Measurements from ENCODE around the gene MTUS2.
"Not testable (repeated sequence)": the region's sequence is repeated elsewhere in the genome, so short reads cannot be mapped to it uniquely, and the experiment has no call there.

MTUS2 gene

GRCh38 chr13:28984825-28985224 is 164.7 kb downstream of the MTUS2 start:
- H3K27me3 ChIP-seq, result no peaks in the 10 kb centered on the region
- H3K4me1 ChIP-seq (ENCODE audit: control insufficient read depth in 1 of 2, insufficient read depth in 1 of 2, low read depth in 1 of 2, low read length in 1 of 2), result no peaks in the 10 kb centered on the region
- H3K27ac ChIP-seq, result no peak overlapping the region
- no peak for TF ChIP-seq CTCF (IDR thresholded peaks at IDR 0.05)
- H3K36me3 ChIP-seq, result no peaks in the 10 kb centered on the region
- no peak overlapping the region for H3K4me3 ChIP-seq (ENCODE audit: low read depth in 1 of 2, low read length in 1 of 2)
- H3K9me3 ChIP-seq, result no peaks in the 10 kb centered on the region

- H3K9me3 ChIP-seq, H3K36me3 ChIP-seq, H3K27me3 ChIP-seq: not testable (repeated sequence)
Observed at GRCh38 chr13:28990378-28990777, 170.2 kb downstream of the MTUS2 start.

GRCh38 chr13:28991764-28992163 is 171.6 kb downstream of the MTUS2 start:
- H3K36me3 ChIP-seq, result no peaks in the 10 kb centered on the region
- H3K9me3 ChIP-seq, result no peaks in the 10 kb centered on the region
- H3K4me3 ChIP-seq (ENCODE audit: low read depth in 1 of 2, low read length in 1 of 2), result no peak overlapping the region
- no peak for TF ChIP-seq CTCF (IDR thresholded peaks at IDR 0.05)
- H3K27me3 ChIP-seq, result no peaks in the 10 kb centered on the region
- no peak overlapping the region for H3K27ac ChIP-seq
- no peaks in the 10 kb centered on the region for H3K4me1 ChIP-seq (ENCODE audit: control insufficient read depth in 1 of 2, insufficient read depth in 1 of 2, low read depth in 1 of 2, low read length in 1 of 2)

More at GRCh38 chr13:28990378-28990777, 170.2 kb downstream of the MTUS2 start:
- not testable (repeated sequence) for H3K27ac ChIP-seq; H3K4me1 ChIP-seq (ENCODE audit: control insufficient read depth in 1 of 2, insufficient read depth in 1 of 2, low read depth in 1 of 2, low read length in 1 of 2); H3K4me3 ChIP-seq (ENCODE audit: low read depth in 1 of 2, low read length in 1 of 2)

GRCh38 chr13:29000826-29001225 is 180.7 kb downstream of the MTUS2 start:
- Histone ChIP-seq H3K9me3 (no peaks in the 10 kb centered on the region), H3K27me3 (no peaks in the 10 kb centered on the region), H3K27ac (no peak overlapping the region), H3K4me3 (ENCODE audit: low read depth in 1 of 2, low read length in 1 of 2) (no peak overlapping the region), H3K36me3 (no peaks in the 10 kb centered on the region), H3K4me1 (ENCODE audit: control insufficient read depth in 1 of 2, insufficient read depth in 1 of 2, low read depth in 1 of 2, low read length in 1 of 2) (no peaks in the 10 kb centered on the region)
- TF ChIP-seq CTCF (IDR thresholded peaks at IDR 0.05), result no peak

- no peak for TF ChIP-seq CTCF (IDR thresholded peaks at IDR 0.05)
- H3K9me3 ChIP-seq, result no peaks in the 10 kb centered on the region
- no peak overlapping the region for H3K4me3 ChIP-seq (ENCODE audit: low read depth in 1 of 2, low read length in 1 of 2)
- no peaks in the 10 kb centered on the region for H3K4me1 ChIP-seq (ENCODE audit: control insufficient read depth in 1 of 2, insufficient read depth in 1 of 2, low read depth in 1 of 2, low read length in 1 of 2)
- H3K36me3 ChIP-seq, result no peaks in the 10 kb centered on the region
- H3K27ac ChIP-seq, result no peak overlapping the region
- H3K27me3 ChIP-seq, result no peaks in the 10 kb centered on the region
Observed at GRCh38 chr13:29005035-29005762, 185.1 kb downstream of the MTUS2 start.

GRCh38 chr13:29005763-29006120 is 185.6 kb downstream of the MTUS2 start:
- Histone ChIP-seq H3K36me3 (no peaks in the 10 kb centered on the region), H3K9me3 (no peaks in the 10 kb centered on the region), H3K27me3 (no peaks in the 10 kb centered on the region), H3K4me3 (ENCODE audit: low read depth in 1 of 2, low read length in 1 of 2) (no peak overlapping the region), H3K27ac (no peak overlapping the region), H3K4me1 (ENCODE audit: control insufficient read depth in 1 of 2, insufficient read depth in 1 of 2, low read depth in 1 of 2, low read length in 1 of 2) (no peaks in the 10 kb centered on the region)
- TF ChIP-seq CTCF (IDR thresholded peaks at IDR 0.05), result no peak
